ENCODE measurements around the gene HTR7. TPM values are rescaled to one million over a fixed set of nuclear protein-coding genes. Genes with fewer than 3 reads are reported as not detected.

Gene HTR7
- total RNA-seq, 4 donors from 2014 or later = 0.33 to 1.7 (median 0.40) TPM

DNA sequence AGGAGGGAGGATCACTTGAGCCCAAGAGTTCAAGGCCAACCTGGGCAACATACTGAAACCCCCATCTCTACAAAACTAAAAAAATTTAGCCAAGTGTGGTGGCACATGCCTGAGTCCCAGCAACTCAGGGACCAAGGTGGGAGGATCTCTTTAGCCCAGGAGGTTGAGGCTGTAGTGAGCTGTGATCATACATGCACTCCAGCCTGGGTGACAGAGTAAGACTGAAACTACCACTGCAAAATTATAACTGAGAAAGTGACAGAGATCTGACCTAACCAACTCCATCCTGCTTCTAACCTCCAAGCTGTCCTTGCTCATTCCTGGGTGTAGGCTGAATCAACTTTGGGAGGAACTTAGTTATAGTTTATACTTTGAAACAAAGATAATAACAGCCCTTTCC, 59.4 kb downstream of the HTR7 start:
- H3K27ac ChIP-seq (replicated peaks in 1 of 4) = no peak overlapping the region
- no peaks in the 10 kb centered on the region for H3K27me3 ChIP-seq
- intact Hi-C loops (cut with DNase I) = no loop called here
- H3K9me3 ChIP-seq = peaks cover 0 to 7% (median 3%) of the 10 kb centered on the region in 4 donors
- no peaks in the 10 kb centered on the region for H3K36me3 ChIP-seq
- H3K4me1 ChIP-seq = no peaks in the 10 kb centered on the region
- TF ChIP-seq, protein P1, sequence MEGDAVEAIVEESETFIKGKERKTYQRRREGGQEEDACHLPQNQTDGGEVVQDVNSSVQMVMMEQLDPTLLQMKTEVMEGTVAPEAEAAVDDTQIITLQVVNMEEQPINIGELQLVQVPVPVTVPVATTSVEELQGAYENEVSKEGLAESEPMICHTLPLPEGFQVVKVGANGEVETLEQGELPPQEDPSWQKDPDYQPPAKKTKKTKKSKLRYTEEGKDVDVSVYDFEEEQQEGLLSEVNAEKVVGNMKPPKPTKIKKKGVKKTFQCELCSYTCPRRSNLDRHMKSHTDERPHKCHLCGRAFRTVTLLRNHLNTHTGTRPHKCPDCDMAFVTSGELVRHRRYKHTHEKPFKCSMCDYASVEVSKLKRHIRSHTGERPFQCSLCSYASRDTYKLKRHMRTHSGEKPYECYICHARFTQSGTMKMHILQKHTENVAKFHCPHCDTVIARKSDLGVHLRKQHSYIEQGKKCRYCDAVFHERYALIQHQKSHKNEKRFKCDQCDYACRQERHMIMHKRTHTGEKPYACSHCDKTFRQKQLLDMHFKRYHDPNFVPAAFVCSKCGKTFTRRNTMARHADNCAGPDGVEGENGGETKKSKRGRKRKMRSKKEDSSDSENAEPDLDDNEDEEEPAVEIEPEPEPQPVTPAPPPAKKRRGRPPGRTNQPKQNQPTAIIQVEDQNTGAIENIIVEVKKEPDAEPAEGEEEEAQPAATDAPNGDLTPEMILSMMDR (IDR thresholded peaks at IDR 0.05) = no peak
- no peak for TF ChIP-seq EP300 (IDR thresholded peaks at IDR 0.05)
- TF ChIP-seq POLR2AphosphoS5 (IDR thresholded peaks at IDR 0.05) = no peak
- H3K4me3 ChIP-seq = no peak overlapping the region
- DNase-seq (ENCODE audit: extremely low spot score) = no peak

DNA sequence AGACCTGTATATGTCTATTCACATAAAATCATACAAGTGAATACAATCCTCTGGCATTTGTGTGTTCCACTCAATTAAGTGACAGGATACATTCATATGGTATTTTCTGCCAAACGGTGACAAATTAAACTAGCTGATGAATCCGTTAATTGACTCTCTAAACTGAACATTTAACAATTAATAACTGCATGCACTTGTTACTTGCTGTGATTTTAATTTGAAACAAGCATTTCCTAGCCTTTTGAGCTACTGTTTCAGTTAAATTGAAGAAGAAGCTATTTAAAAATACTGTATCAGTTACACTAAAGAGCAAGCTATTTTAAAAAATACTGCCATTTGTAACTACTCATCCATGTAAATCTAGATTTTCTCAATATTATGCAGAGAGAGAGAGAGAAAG, 67.4 kb downstream of the HTR7 start:
- no peak for TF ChIP-seq EP300 (IDR thresholded peaks at IDR 0.05)
- TF ChIP-seq, protein P1 (IDR thresholded peaks at IDR 0.05) = no peak
- no peak for TF ChIP-seq POLR2A (IDR thresholded peaks at IDR 0.05; ENCODE audit: low read depth)
- no peak for TF ChIP-seq POLR2AphosphoS5 (IDR thresholded peaks at IDR 0.05)
- 81% methylated on average over 2 of the region's 2 CpGs for WGBS
- Histone ChIP-seq H3K9me3 (no peaks in the 10 kb centered on the region), H3K27me3 (no peaks in the 10 kb centered on the region), H3K27ac (replicated peaks in 1 of 4) (no peak overlapping the region), H3K4me1 (no peaks in the 10 kb centered on the region), H3K4me3 (no peak overlapping the region), H3K36me3 (no peaks in the 10 kb centered on the region)
- no peak for DNase-seq (ENCODE audit: extremely low spot score)
- intact Hi-C loops (cut with DNase I) = no loop called here

DNA sequence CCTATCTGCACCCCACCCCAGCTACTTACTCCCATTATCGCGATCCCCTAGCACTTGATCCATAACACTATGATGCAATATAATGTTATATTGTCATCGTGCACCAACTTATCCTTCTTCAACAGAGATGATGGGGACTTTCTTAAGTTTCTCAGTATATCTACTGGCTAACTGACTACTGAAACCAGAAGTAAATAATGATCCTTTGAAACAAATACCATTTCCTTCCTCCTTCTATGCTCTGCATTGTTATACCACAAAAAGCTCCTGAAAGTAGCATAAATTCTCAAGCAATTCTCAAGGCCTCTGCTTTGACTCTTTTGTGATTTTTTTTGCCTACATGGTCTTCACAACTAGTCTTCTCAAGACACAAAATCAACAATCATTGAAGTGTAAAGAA, 68.9 kb downstream of the HTR7 start:
- H3K27ac ChIP-seq (replicated peaks in 1 of 4) = no peak overlapping the region
- intact Hi-C loops (cut with DNase I) = loop anchor here (5.0 kb wide), 1 partner anchor 997 kb away; no protein-coding TSS in a partner anchor
- no peaks in the 10 kb centered on the region for H3K27me3 ChIP-seq
- no peaks in the 10 kb centered on the region for H3K4me1 ChIP-seq
- no peak overlapping the region for H3K4me3 ChIP-seq
- H3K36me3 ChIP-seq = no peaks in the 10 kb centered on the region
- no peak for DNase-seq (ENCODE audit: extremely low spot score)
- 49% methylated on average over 3 of the region's 3 CpGs for WGBS
- no peak for TF ChIP-seq POLR2AphosphoS5 (IDR thresholded peaks at IDR 0.05)
- TF ChIP-seq, protein P1 (IDR thresholded peaks at IDR 0.05) = no peak
- TF ChIP-seq POLR2A (IDR thresholded peaks at IDR 0.05; ENCODE audit: low read depth) = no peak
- TF ChIP-seq EP300 (IDR thresholded peaks at IDR 0.05) = no peak
- no peaks in the 10 kb centered on the region for H3K9me3 ChIP-seq

DNA sequence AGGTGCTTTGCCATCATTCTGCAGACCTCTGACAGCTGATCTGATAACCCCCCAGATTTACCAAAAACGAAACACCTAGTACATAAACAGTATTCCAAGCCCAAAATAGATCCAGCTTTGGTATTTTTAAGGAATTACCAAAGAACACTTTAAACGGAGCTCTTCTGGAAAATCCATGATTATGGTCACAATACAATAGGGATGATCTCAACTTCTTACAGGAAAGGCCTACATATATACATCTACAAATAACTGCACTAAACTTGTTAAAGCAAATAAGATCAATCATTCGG, 69.7 kb downstream of the HTR7 start:
- WGBS = 70% methylated on average over 3 of the region's 3 CpGs
- TF ChIP-seq POLR2AphosphoS5 (IDR thresholded peaks at IDR 0.05) = no peak
- no peak for TF ChIP-seq POLR2A (IDR thresholded peaks at IDR 0.05; ENCODE audit: low read depth)
- TF ChIP-seq, protein P1 (IDR thresholded peaks at IDR 0.05) = no peak
- TF ChIP-seq EP300 (IDR thresholded peaks at IDR 0.05) = no peak

More for the DNA sequence above, 69.7 kb downstream of the HTR7 start:
- H3K4me1 ChIP-seq = no peaks in the 10 kb centered on the region
- H3K4me3 ChIP-seq = no peak overlapping the region
- no peak for DNase-seq (ENCODE audit: extremely low spot score)
- no peaks in the 10 kb centered on the region for H3K36me3 ChIP-seq
- H3K27ac ChIP-seq (replicated peaks in 1 of 4) = no peak overlapping the region
- intact Hi-C loops (cut with DNase I) = loop anchor here (5.0 kb wide), 1 partner anchor 996 kb away; no protein-coding TSS in a partner anchor
- no peaks in the 10 kb centered on the region for H3K9me3 ChIP-seq
- H3K27me3 ChIP-seq = no peaks in the 10 kb centered on the region
